Neutrophil (primary cell): ENCODE measurements around the gene RPS15A.

Source experiments
- H3K27ac ChIP-seq: fragments of 200-600 bp; sonication (generic); 2 replicates; pipeline ENCODE4 v1.5.1; 2016; ENCODE audit warnings: mild to moderate bottlenecking, moderate library complexity
- H3K27me3 ChIP-seq: fragments of 200-600 bp; sonication (generic); 2 replicates; pipeline ENCODE4 v1.6.0; 2016; ENCODE audit warnings: mild to moderate bottlenecking
- H3K36me3 ChIP-seq: fragments of 200-600 bp; sonication (generic); 2 replicates; pipeline ENCODE4 v1.5.1; 2017
- H3K4me1 ChIP-seq, 2 experiments: fragments of 200-600 bp in 1 of 2; sonication (generic) in 1 of 2; 1 replicate in 1 of 2; 2 replicates in 1 of 2; pipeline versions ENCODE4 v1.5.1 to v1.6.1; 2013 to 2016; ENCODE audit warnings: low read depth in 1 of 2, low read length in 1 of 2, mild to moderate bottlenecking in 1 of 2, moderate library complexity in 1 of 2; ENCODE audit not compliant: control insufficient read depth in 1 of 2, insufficient read depth in 1 of 2
- H3K4me3 ChIP-seq, 2 experiments: fragments of 200-600 bp in 1 of 2; sonication (generic) in 1 of 2; 1 replicate in 1 of 2; 2 replicates in 1 of 2; pipeline ENCODE4 v1.5.1; 2013 to 2016; ENCODE audit warnings: low read depth in 1 of 2, low read length in 1 of 2, mild to moderate bottlenecking in 1 of 2, moderate library complexity in 1 of 2
- H3K9me3 ChIP-seq: fragments of 200-600 bp; sonication (generic); 2 replicates; pipeline ENCODE4 v1.5.1; 2016
- CTCF ChIP-seq: fragments of 200-600 bp; sonication (generic); IDR thresholded peaks from 2 replicates; pipeline ENCODE4 v1.5.1; 2016; ENCODE audit warnings: antibody characterized with exemption

Gene RPS15A

DNA sequence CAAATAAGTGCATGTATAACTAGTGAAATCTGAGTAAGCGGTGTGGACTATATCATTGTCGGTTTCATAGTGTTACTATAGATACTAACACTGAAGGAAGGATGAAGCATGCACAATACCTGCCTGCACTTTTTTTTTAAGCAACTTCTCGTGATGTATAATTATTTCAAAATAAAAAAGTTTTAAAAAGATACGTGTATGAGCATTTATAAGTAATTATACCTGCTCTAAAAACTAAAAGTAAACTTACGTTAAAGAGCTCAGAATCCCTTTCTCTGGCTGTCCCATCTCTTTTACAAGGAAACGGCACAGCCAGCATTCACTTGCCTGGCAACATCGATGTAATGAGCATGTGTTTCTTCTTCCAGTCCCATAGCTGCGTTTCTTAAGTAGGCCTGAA lies 42.5 kb upstream of the RPS15A start:
- Histone ChIP-seq H3K4me3 (no peak overlapping the region), H3K36me3 (peaks cover 98% of the 10 kb centered on the region), H3K4me1 (peaks cover 12 to 16% of the 10 kb centered on the region in 2 experiments), H3K27ac (no peak overlapping the region), H3K27me3 (no peaks in the 10 kb centered on the region), H3K9me3 (peaks cover 4% of the 10 kb centered on the region)
- TF ChIP-seq CTCF: no peak

DNA sequence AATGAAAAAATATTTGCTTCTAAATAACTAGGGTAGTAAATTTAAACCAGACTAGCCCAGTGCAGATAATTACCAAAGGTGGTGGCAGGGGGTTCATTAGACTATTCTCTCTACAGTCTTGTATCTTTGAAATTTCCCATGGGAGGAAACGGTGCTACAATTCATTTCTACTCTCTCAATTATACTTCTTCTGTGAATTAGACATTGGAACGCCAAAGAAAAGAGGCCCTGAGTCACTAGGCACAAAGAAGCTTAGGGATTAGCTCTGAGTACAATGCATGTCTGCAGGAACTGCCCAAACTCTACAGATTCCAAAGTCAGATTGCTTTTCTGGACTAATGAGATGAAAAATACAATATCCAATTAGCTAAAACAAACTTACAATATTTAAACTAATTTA lies 41.9 kb upstream of the RPS15A start:
- TF ChIP-seq CTCF: no peak
- Histone ChIP-seq H3K27me3 (no peaks in the 10 kb centered on the region), H3K4me1 (peaks cover 12 to 16% of the 10 kb centered on the region in 2 experiments), H3K36me3 (peaks cover 94% of the 10 kb centered on the region), H3K9me3 (peaks cover 4% of the 10 kb centered on the region), H3K4me3 (no peak overlapping the region), H3K27ac (no peak overlapping the region)

GRCh38 chr16:18829251-18829650 lies 39.1 kb upstream of the RPS15A start:
- peaks cover 12 to 16% of the 10 kb centered on the region in 2 experiments for H3K4me1 ChIP-seq
- no peak overlapping the region for H3K4me3 ChIP-seq
- H3K27me3 ChIP-seq: no peaks in the 10 kb centered on the region
- no peaks in the 10 kb centered on the region for H3K9me3 ChIP-seq
- TF ChIP-seq CTCF: no peak
- H3K27ac ChIP-seq: peak overlapping the region; percentile 77
- H3K36me3 ChIP-seq: peaks cover 69% of the 10 kb centered on the region

- no peaks in the 10 kb centered on the region for H3K9me3 ChIP-seq
- H3K4me3 ChIP-seq: no peak overlapping the region
- H3K36me3 ChIP-seq: peaks cover 55% of the 10 kb centered on the region
- no peaks in the 10 kb centered on the region for H3K27me3 ChIP-seq
- H3K27ac ChIP-seq: peak overlapping the region; percentile 77
- peaks cover 8 to 12% of the 10 kb centered on the region in 2 experiments for H3K4me1 ChIP-seq
- no peak for TF ChIP-seq CTCF
These were observed 37.8 kb upstream of the RPS15A start for GRCh38 chr16:18827890-18828289.

DNA sequence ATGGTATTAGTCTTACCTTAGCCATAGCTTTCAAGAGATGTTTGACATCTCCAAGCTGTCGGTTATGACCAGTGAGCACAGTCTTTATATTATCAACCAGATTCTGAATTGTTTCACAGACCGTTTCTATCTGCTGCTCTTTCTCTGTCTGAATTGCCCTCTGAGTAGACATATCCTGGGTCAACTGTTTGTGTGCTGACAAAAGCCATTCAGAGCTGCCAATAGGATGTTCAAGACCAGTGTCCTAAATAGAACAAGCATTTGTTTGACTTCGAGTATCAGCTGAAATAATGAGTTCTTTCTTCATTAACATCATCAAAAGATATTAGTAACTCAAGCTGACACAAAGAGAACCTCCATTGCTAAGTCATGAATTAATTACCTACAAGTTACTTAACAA lies 26.2 kb upstream of the RPS15A start:
- H3K27ac ChIP-seq: no peak overlapping the region
- TF ChIP-seq CTCF: no peak
- H3K9me3 ChIP-seq: no peaks in the 10 kb centered on the region
- H3K36me3 ChIP-seq: peaks cover 80% of the 10 kb centered on the region
- no peak overlapping the region for H3K4me3 ChIP-seq
- H3K27me3 ChIP-seq: no peaks in the 10 kb centered on the region
- H3K4me1 ChIP-seq: no peaks in the 10 kb centered on the region

- H3K4me1 ChIP-seq: peaks cover 2 to 4% of the 10 kb centered on the region in 2 experiments
- H3K27ac ChIP-seq: no peak overlapping the region
- no peaks in the 10 kb centered on the region for H3K27me3 ChIP-seq
- H3K4me3 ChIP-seq: no peak overlapping the region
- peaks cover 77% of the 10 kb centered on the region for H3K36me3 ChIP-seq
- H3K9me3 ChIP-seq: no peaks in the 10 kb centered on the region
- TF ChIP-seq CTCF: no peak
These were observed 21.8 kb upstream of the RPS15A start for GRCh38 chr16:18811925-18812324.
